GM23338 (cell line): ENCODE results near the gene RAPGEF4. TPM values are rescaled to one million over a fixed set of nuclear protein-coding genes. Genes with fewer than 3 reads are reported as not detected.
A peak's percentile ranks its signal among the peaks of the same experiment; 100 is the strongest.

Source experiments
- ATAC-seq: fragments of 200-7000 bp; cut with Tn5 transposase; 3 replicates; pipeline ENCODE4 v1.9.1; 2020
- DNase-seq: peaks from one replicate; pipeline ENCODE4 v3.0.0-alpha.2; 2015; ENCODE audit warnings: low spot score
- H2AFZ ChIP-seq: fragments of 200-600 bp; sonication (generic); 2 replicates; pipeline ENCODE4 v1.8.0; 2016; ENCODE audit warnings: antibody characterized with exemption, mild to moderate bottlenecking, moderate library complexity
- H3F3A ChIP-seq: fragments of 200-600 bp; sonication (generic); replicated peaks from 2 replicates; pipeline ENCODE4 v1.8.0; 2017; ENCODE audit warnings: antibody characterized with exemption, mixed run types, low read depth
- H3K27ac ChIP-seq: fragments of 200-600 bp; sonication (generic); 2 replicates; pipeline ENCODE4 v1.6.1; 2016; ENCODE audit warnings: low read depth
- H3K27me3 ChIP-seq: fragments of 200-600 bp; sonication (generic); 2 replicates; pipeline ENCODE4 v1.8.0; 2016; ENCODE audit warnings: mild to moderate bottlenecking, mixed run types, moderate library complexity; ENCODE audit not compliant: insufficient read depth
- H3K36me3 ChIP-seq: fragments of 200-600 bp; sonication (generic); 2 replicates; pipeline ENCODE4 v1.8.0; 2016; ENCODE audit warnings: mild to moderate bottlenecking; ENCODE audit not compliant: insufficient read depth
- H3K4me1 ChIP-seq: fragments of 200-600 bp; sonication (generic); 2 replicates; pipeline ENCODE4 v1.8.0; 2016; ENCODE audit warnings: mild to moderate bottlenecking, moderate library complexity; ENCODE audit not compliant: insufficient read depth
- H3K4me2 ChIP-seq: fragments of 200-600 bp; sonication (generic); 2 replicates; pipeline ENCODE4 v1.7.1; 2017; ENCODE audit warnings: mixed run types
- H3K4me3 ChIP-seq: fragments of 200-600 bp; sonication (generic); 2 replicates; pipeline ENCODE4 v1.6.1; 2016; ENCODE audit warnings: mixed run types
- H3K79me2 ChIP-seq: fragments of 200-600 bp; sonication (generic); replicated peaks from 2 replicates; pipeline ENCODE4 v1.8.0; 2017; ENCODE audit warnings: mild to moderate bottlenecking; ENCODE audit not compliant: insufficient read depth
- H3K9me2 ChIP-seq: fragments of 200-600 bp; sonication (generic); 2 replicates; pipeline ENCODE4 v1.8.0; 2017; ENCODE audit not compliant: insufficient read depth
- H4K20me1 ChIP-seq: fragments of 200-600 bp; sonication (generic); replicated peaks from 2 replicates; pipeline ENCODE4 v1.8.0; 2017; ENCODE audit warnings: mild to moderate bottlenecking; ENCODE audit not compliant: insufficient read depth
- H3K27ac Mint-ChIP-seq: 2 replicates; pipeline ENCODE4 v1.8.0; 2020; ENCODE audit warnings: inconsistent platforms, mild to moderate bottlenecking, moderate library complexity, mixed read lengths
- H3K27me3 Mint-ChIP-seq: 3 replicates; pipeline ENCODE4 v1.8.0; 2022; ENCODE audit warnings: low read depth, mild to moderate bottlenecking, moderate library complexity, mixed read lengths, inconsistent platforms; ENCODE audit not compliant: insufficient read depth, poor library complexity
- H3K36me3 Mint-ChIP-seq: 3 replicates; pipeline ENCODE4 v1.8.0; 2021; ENCODE audit warnings: low read depth, mild to moderate bottlenecking, inconsistent platforms, moderate library complexity, mixed read lengths
- H3K4me1 Mint-ChIP-seq: 3 replicates; pipeline ENCODE4 v1.8.0; 2020; ENCODE audit warnings: mild to moderate bottlenecking, inconsistent platforms, mixed read lengths
- H3K4me3 Mint-ChIP-seq: 3 replicates; pipeline ENCODE4 v1.8.0; 2021; ENCODE audit warnings: moderate library complexity, mild to moderate bottlenecking, inconsistent platforms, mixed read lengths
- H3K9me3 Mint-ChIP-seq: 3 replicates; pipeline ENCODE4 v1.8.0; 2020; ENCODE audit warnings: moderate library complexity, mild to moderate bottlenecking, inconsistent platforms, mixed read lengths
- ZNF462 ChIP-seq: fragments of 250-450 bp; sonication (Bioruptor Pico); IDR thresholded peaks from 2 replicates; pipeline ENCODE4 v1.5.0; 2020; ENCODE audit warnings: mild to moderate bottlenecking, moderate library complexity
- polyA plus RNA-seq: library from polyadenylated mRNA; unstranded; fragments of >200 nt; fragmentation: Nextera tagmentation; extraction: Ambion mirVana; gene quantifications from 2 replicates; pipeline ENCODE4 v1.2.1, GENCODE V29; 2016
- total RNA-seq: library from RNA; depleted of rRNA; stranded (reverse); fragments of >200 nt; shearing (Covaris generic); gene quantifications from 2 replicates; pipeline ENCODE4 v1.2.3, GENCODE V29; 2014
- TF ChIP-seq, protein P1 (sequence below), 2 experiments: fragments of 200-600 bp in 1 of 2; sonication (generic) in 1 of 2; conservative IDR thresholded peaks; 2 replicates each; pipeline versions ENCODE4 v1.5.1 to v1.6.1; 2016 to 2017; ENCODE audit warnings: antibody characterized with exemption in 2 of 2, low read depth in 2 of 2, mild to moderate bottlenecking in 2 of 2, moderate library complexity in 1 of 2

Gene RAPGEF4
- total and polyA plus RNA-seq, 2 experiments from 2014 or later, result 1.7 to 4.7 TPM

- Mint-ChIP-seq H3K27ac (no peak overlapping the region), H3K4me3 (no peak overlapping the region)
Measured at GRCh38 chr2:172865422-172865821, 129.8 kb downstream of the RAPGEF4 start.

More at GRCh38 chr2:172865422-172865821, 129.8 kb downstream of the RAPGEF4 start:
- H3K27ac ChIP-seq, result no peak overlapping the region
- no peaks in the 10 kb centered on the region for H3K27me3 ChIP-seq
- H2AFZ ChIP-seq, result 0 out of 2 replicates have a peak overlapping the region, but pooled peaks have one; percentile 93
- Mint-ChIP-seq H3K36me3 (no peaks in the 10 kb centered on the region), H3K9me3 (no peaks in the 10 kb centered on the region), H3K27me3 (peaks cover 5% of the 10 kb centered on the region), H3K4me1 (peaks cover under 1% of the 10 kb centered on the region; the same call in 2 of the 3 replicates)
- no peaks in the 10 kb centered on the region for H3F3A ChIP-seq
- no peaks in the 10 kb centered on the region for H3K9me2 ChIP-seq
- H3K4me3 ChIP-seq, result no peak overlapping the region
- DNase-seq (peak; percentile 31), ATAC-seq (peak; percentile 78)
- H3K79me2 ChIP-seq, result no peaks in the 10 kb centered on the region
- no peaks in the 10 kb centered on the region for H4K20me1 ChIP-seq
- TF ChIP-seq ZNF462, result no peak
- TF ChIP-seq, protein P1, sequence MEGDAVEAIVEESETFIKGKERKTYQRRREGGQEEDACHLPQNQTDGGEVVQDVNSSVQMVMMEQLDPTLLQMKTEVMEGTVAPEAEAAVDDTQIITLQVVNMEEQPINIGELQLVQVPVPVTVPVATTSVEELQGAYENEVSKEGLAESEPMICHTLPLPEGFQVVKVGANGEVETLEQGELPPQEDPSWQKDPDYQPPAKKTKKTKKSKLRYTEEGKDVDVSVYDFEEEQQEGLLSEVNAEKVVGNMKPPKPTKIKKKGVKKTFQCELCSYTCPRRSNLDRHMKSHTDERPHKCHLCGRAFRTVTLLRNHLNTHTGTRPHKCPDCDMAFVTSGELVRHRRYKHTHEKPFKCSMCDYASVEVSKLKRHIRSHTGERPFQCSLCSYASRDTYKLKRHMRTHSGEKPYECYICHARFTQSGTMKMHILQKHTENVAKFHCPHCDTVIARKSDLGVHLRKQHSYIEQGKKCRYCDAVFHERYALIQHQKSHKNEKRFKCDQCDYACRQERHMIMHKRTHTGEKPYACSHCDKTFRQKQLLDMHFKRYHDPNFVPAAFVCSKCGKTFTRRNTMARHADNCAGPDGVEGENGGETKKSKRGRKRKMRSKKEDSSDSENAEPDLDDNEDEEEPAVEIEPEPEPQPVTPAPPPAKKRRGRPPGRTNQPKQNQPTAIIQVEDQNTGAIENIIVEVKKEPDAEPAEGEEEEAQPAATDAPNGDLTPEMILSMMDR (conservative IDR thresholded peaks at IDR 0.05; ENCODE audit: low read depth in 2 of 2), result peak; percentile 59 to 60
- no peaks in the 10 kb centered on the region for H3K36me3 ChIP-seq
- no peak overlapping the region for H3K4me2 ChIP-seq
- 0 out of 2 replicates have a peak, but pooled peaks cover 3% of the 10 kb centered on the region for H3K4me1 ChIP-seq
